Neural cell (in vitro differentiated cells): ENCODE results near the gene RNU2-63P. TPM values are rescaled to one million over a fixed set of nuclear protein-coding genes. Genes with fewer than 3 reads are reported as not detected.

Source experiments
- H2AFZ ChIP-seq: fragments of 200-600, 300-800 bp; sonication (generic), shearing (Covaris generic); 2 replicates; pipeline ENCODE4 v1.6.0; 2014; ENCODE audit warnings: low read depth, mild to moderate bottlenecking, antibody characterized with exemption, low read length, moderate library complexity
- H3F3A ChIP-seq: fragments of 200-600 bp; shearing (Covaris generic); 2 replicates; pipeline ENCODE4 v1.6.1; 2016; ENCODE audit warnings: mild to moderate bottlenecking, moderate library complexity, mixed read lengths, antibody characterized with exemption, low read length; ENCODE audit not compliant: insufficient read depth, poor library complexity, severe bottlenecking
- H3K27ac ChIP-seq: fragments of 200-600, 300-800 bp; sonication (generic), shearing (Covaris generic); 2 replicates; pipeline ENCODE4 v1.5.1; 2014; ENCODE audit warnings: mild to moderate bottlenecking, low read length, moderate library complexity
- H3K27me3 ChIP-seq: fragments of 300-800, 200-600 bp; sonication (generic), shearing (Covaris generic); 2 replicates; pipeline ENCODE4 v1.6.0; 2014; ENCODE audit warnings: mild to moderate bottlenecking, low read depth, low read length, moderate library complexity; ENCODE audit not compliant: insufficient read depth
- H3K36me3 ChIP-seq: fragments of 300-800, 200-600 bp; sonication (generic), shearing (Covaris generic); 2 replicates; pipeline ENCODE4 v1.5.1; 2014; ENCODE audit warnings: mild to moderate bottlenecking, antibody characterized with exemption, low read length, moderate library complexity; ENCODE audit not compliant: insufficient read depth
- H3K4me2 ChIP-seq: fragments of 300-800, 200-600 bp; sonication (generic), shearing (Covaris generic); 2 replicates; pipeline ENCODE4 v1.6.0; 2014; ENCODE audit warnings: mild to moderate bottlenecking, low read length
- H3K4me3 ChIP-seq: fragments of 300-800, 200-600 bp; sonication (generic), shearing (Covaris generic); 2 replicates; pipeline ENCODE4 v1.5.1; 2014; ENCODE audit warnings: mild to moderate bottlenecking, low read length, moderate library complexity
- H3K79me2 ChIP-seq: fragments of 200-600 bp; shearing (Covaris generic); replicated peaks from 2 replicates; pipeline ENCODE4 v1.6.0; 2014; ENCODE audit warnings: mild to moderate bottlenecking, low read length, moderate library complexity; ENCODE audit not compliant: insufficient read depth
- H3K9ac ChIP-seq: fragments of 300-800, 200-600 bp; sonication (generic), shearing (Covaris generic); 2 replicates; pipeline ENCODE4 v1.6.1; 2016; ENCODE audit warnings: mild to moderate bottlenecking, low read length, mixed read lengths
- H3K9me2 ChIP-seq: fragments of 200-600 bp; shearing (Covaris generic); 2 replicates; pipeline ENCODE4 v1.6.1; 2016; ENCODE audit warnings: mild to moderate bottlenecking, low read length, mixed read lengths; ENCODE audit not compliant: insufficient read depth
- H3K9me3 ChIP-seq: fragments of 200-600, 300-800 bp; sonication (generic), shearing (Covaris generic); 2 replicates; pipeline ENCODE4 v1.6.1; 2016; ENCODE audit warnings: mild to moderate bottlenecking, mixed run types, low read length, moderate library complexity, mixed read lengths
- H4K20me1 ChIP-seq: fragments of 200-600 bp; shearing (Covaris generic); 2 replicates; pipeline ENCODE4 v1.6.1; 2016; ENCODE audit warnings: mild to moderate bottlenecking, mixed run types; ENCODE audit not compliant: insufficient read depth
- CTCF ChIP-seq: fragments of 450-650 bp; IDR thresholded peaks from 2 replicates; pipeline ENCODE4 v1.5.1; 2014; ENCODE audit warnings: antibody characterized with exemption, mild to moderate bottlenecking, moderate library complexity; ENCODE audit not compliant: poor library complexity, severe bottlenecking
- EP300 ChIP-seq: fragments of 450-650 bp; conservative IDR thresholded peaks from 2 replicates; pipeline ENCODE4 v1.6.1; 2014; ENCODE audit warnings: antibody characterized with exemption, mild to moderate bottlenecking, moderate library complexity; ENCODE audit not compliant: poor library complexity, severe bottlenecking
- EZH2 ChIP-seq: fragments of 200-600, 300-800 bp; shearing (Covaris generic), sonication (generic); IDR thresholded peaks from 2 replicates; pipeline ENCODE4 v1.6.1; 2014; ENCODE audit warnings: antibody characterized with exemption, low read length, borderline replicate concordance, mild to moderate bottlenecking; ENCODE audit not compliant: insufficient read depth, poor library complexity, severe bottlenecking
- MXI1 ChIP-seq: fragments of 450-650 bp; conservative IDR thresholded peaks from 2 replicates; pipeline ENCODE4 v1.6.1; 2014; ENCODE audit warnings: antibody characterized with exemption, mild to moderate bottlenecking; ENCODE audit not compliant: poor library complexity, severe bottlenecking
- POLR2AphosphoS5 ChIP-seq: IDR thresholded peaks from 2 replicates; pipeline ENCODE4 v1.6.1; 2012
- RAD21 ChIP-seq: fragments of 450-650 bp; conservative IDR thresholded peaks from 2 replicates; pipeline ENCODE4 v1.6.1; 2014; ENCODE audit warnings: antibody characterized with exemption, mild to moderate bottlenecking, moderate library complexity
- REST ChIP-seq: IDR thresholded peaks from 2 replicates; pipeline ENCODE4 v1.6.1; 2012; ENCODE audit warnings: borderline replicate concordance
- SMC3 ChIP-seq: fragments of 450-650 bp; conservative IDR thresholded peaks from 2 replicates; pipeline ENCODE4 v1.6.1; 2014; ENCODE audit warnings: antibody characterized with exemption, mild to moderate bottlenecking, moderate library complexity; ENCODE audit not compliant: poor library complexity
- TAF1 ChIP-seq: IDR thresholded peaks from 2 replicates; pipeline ENCODE4 v1.6.1; 2012; ENCODE audit warnings: low read depth
- polyA plus RNA-seq: library from polyadenylated mRNA; depleted of rRNA; stranded (reverse); fragments of >200 nt; gene quantifications from 2 replicates; pipeline ENCODE4 v1.2.3, GENCODE V29; 2014

Gene RNU2-63P
- polyA plus RNA-seq, 1 donor from 2014 or later: not detected

GRCh38 chr2:88036182-88036581, 19.8 kb upstream of the RNU2-63P start:
- TF ChIP-seq MXI1 (no peak), REST (no peak), EZH2 (no peak), CTCF (no peak), SMC3 (no peak), POLR2AphosphoS5 (no peak), EP300 (no peak), RAD21 (no peak), TAF1 (no peak)
- no peaks in the 10 kb centered on the region for H3K9me3 ChIP-seq
- H3K79me2 ChIP-seq: no peaks in the 10 kb centered on the region
- no peak overlapping the region for H3K4me2 ChIP-seq
- H3K27me3 ChIP-seq: no peaks in the 10 kb centered on the region
- no peak overlapping the region for H3K9ac ChIP-seq
- no peaks in the 10 kb centered on the region for H4K20me1 ChIP-seq
- H3K9me2 ChIP-seq: no peaks in the 10 kb centered on the region
- no peaks in the 10 kb centered on the region for H3F3A ChIP-seq
- H2AFZ ChIP-seq: no peak overlapping the region
- peaks cover 4% of the 10 kb centered on the region for H3K36me3 ChIP-seq
- H3K4me3 ChIP-seq: no peak overlapping the region
- no peak overlapping the region for H3K27ac ChIP-seq

- Histone ChIP-seq H3K9me3 (no peaks in the 10 kb centered on the region), H3K4me3 (no peak overlapping the region), H3F3A (no peaks in the 10 kb centered on the region), H2AFZ (no peak overlapping the region), H3K36me3 (peaks cover 4% of the 10 kb centered on the region), H3K79me2 (no peaks in the 10 kb centered on the region), H3K27me3 (no peaks in the 10 kb centered on the region), H3K4me2 (no peak overlapping the region), H4K20me1 (no peaks in the 10 kb centered on the region), H3K9ac (no peak overlapping the region), H3K27ac (no peak overlapping the region), H3K9me2 (no peaks in the 10 kb centered on the region)
- TF ChIP-seq RAD21 (no peak), SMC3 (no peak), TAF1 (no peak), EZH2 (no peak), REST (no peak), CTCF (no peak), MXI1 (no peak)
Measured at GRCh38 chr2:88032070-88032702, 15.8 kb upstream of the RNU2-63P start.
